A549 treated with AZD2906 at 1 μM for 4 hours (cell line): ENCODE data around the gene CSF3R. TPM values are rescaled to one million over a fixed set of nuclear protein-coding genes. Genes with fewer than 3 reads are reported as not detected.

ENCODE experiments used
- total RNA-seq: library from RNA; stranded (reverse); fragments of 200-300 nt; extraction: Qiagen RNA extraction; gene quantifications from 5 replicates; pipeline ENCODE4 v1.2.3, GENCODE V29; 2022

Gene CSF3R
- total RNA-seq, result not detected in 5 replicates

DNA sequence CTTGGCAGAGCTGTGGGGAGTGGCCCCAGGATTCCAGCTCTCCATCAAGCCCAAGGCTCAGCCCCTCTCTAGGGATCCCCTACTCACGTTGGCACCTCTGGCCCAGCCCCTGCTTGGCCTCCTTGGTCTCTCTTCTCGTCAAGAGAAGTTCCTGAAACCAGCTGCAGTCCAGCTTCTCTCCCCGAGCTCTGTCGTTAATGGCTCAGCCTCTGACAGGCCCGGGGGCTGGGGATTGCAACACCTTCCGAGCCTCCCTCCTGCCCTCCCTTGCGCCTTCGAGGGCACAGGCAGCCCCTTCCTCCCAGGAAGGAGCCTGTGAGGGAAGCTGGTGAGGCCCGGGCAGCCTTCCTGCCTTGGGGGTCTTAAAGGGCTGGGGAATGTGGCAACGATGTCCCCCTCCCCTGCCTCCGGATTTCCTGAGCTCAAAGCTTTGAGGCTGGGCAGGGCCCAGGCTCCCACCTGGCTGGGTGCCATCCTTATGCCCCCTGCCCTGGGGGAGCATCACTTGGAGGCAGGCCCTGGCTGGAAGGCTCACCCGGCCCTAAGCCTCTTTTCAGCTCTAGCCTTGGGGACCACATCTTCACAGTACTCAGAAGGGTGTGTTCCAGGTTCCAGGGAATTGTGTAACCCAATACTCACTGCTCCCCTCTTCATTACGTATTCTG, at the start of gene CSF3R:
TSS of gene CSF3R (minus strand) at position 190 of the 665 bp plus-strand sequence. CDS start 3,417 bp downstream, outside the sequence.

GRCh38 chr1:36463803-36464604, 18.7 kb downstream of the CSF3R start, which contains the start of gene MRPS15:
Gene MRPS15 (minus strand): TSS chr1:36464384. CDS start chr1:36464275, 109 bp downstream.

DNA sequence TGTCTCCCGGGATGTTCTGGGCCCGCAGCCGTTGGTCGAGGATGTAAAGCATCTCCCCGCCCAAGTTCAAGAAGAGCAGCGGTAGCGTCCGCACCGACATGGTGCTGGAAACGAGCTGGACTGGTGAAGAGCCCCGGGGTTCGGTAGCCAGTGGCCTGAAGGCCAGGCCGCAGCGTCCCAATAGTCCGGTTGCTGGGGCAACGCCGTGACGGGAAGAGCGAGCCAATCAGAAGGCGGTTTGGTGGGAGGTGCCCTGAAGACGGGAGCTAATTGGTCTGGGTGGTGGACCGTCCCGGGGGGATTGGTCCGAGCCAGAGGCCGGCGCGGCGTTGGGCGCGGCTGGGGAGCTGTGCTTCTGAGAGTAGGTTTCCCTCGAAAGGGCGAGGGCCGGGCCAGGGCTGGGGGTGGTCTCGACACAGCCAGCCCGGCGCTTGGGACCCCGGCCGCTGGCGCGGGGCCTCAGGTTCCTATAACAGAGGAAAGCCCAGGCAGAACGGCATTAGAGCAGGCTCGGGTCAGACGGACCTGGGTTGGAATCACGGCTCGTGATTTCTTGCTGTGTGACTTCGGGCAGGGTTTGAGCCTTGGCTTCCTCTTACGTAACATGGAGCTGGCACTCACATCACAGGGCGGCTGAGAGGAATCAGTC, 32.3 kb downstream of the CSF3R start, which contains the start of gene OSCP1:
TSS of gene OSCP1 (minus strand) at position 182 of the 649 bp plus-strand sequence. CDS start at position 100, 82 bp downstream.

Other genes starting within 250 kb of the CSF3R start
- gene SH3D21, start 176.5 kb downstream of the CSF3R start, total RNA-seq, result 2.0 to 3.4 TPM (median 2.6 TPM) in 5 replicates
- 10.7 to 26.0 TPM (median 24.6 TPM) in 5 replicates for gene EVA1B, start 159.3 kb downstream of the CSF3R start, total RNA-seq
- gene STK40, start 97.0 kb downstream of the CSF3R start, total RNA-seq, result 9.7 to 10.3 TPM (median 10.0 TPM) in 5 replicates
- 31.2 to 43.7 TPM (median 43.0 TPM) in 5 replicates for gene LSM10, start 85.0 kb downstream of the CSF3R start, total RNA-seq
- gene OSCP1, start 32.5 kb downstream of the CSF3R start, total RNA-seq, result 5.8 to 7.4 TPM (median 6.3 TPM) in 5 replicates
- 68.4 to 87.2 TPM (median 80.7 TPM) in 5 replicates for gene MRPS15, start 18.5 kb downstream of the CSF3R start, total RNA-seq